Epithelial cell of esophagus (primary cell): ENCODE data around the gene PCNT.

Experiments used
- DNase-seq: peaks from one replicate; pipeline ENCODE4 v3.0.0; 2010; ENCODE audit warnings: low read depth
- H3K4me3 ChIP-seq: 2 replicates; pipeline ENCODE4 v1.5.1; 2011; ENCODE audit warnings: mild to moderate bottlenecking, low read length, control low read depth
- CTCF ChIP-seq: IDR thresholded peaks from 2 replicates; pipeline ENCODE4 v1.5.1; 2011; ENCODE audit warnings: low read depth, mild to moderate bottlenecking, low read length, control low read depth, inconsistent platforms; ENCODE audit not compliant: insufficient read depth; ENCODE audit errors: missing control alignments

The PCNT gene

GRCh38 chr21:46424039-46424591, 100.2 kb downstream of the PCNT start:
- TF ChIP-seq CTCF: no peak
- H3K4me3 ChIP-seq: no peak overlapping the region
- no peak for DNase-seq

- TF ChIP-seq CTCF: no peak
- DNase-seq: no peak
- H3K4me3 ChIP-seq: no peak overlapping the region
These were observed 100.7 kb downstream of the PCNT start for GRCh38 chr21:46424621-46425020.

DNA sequence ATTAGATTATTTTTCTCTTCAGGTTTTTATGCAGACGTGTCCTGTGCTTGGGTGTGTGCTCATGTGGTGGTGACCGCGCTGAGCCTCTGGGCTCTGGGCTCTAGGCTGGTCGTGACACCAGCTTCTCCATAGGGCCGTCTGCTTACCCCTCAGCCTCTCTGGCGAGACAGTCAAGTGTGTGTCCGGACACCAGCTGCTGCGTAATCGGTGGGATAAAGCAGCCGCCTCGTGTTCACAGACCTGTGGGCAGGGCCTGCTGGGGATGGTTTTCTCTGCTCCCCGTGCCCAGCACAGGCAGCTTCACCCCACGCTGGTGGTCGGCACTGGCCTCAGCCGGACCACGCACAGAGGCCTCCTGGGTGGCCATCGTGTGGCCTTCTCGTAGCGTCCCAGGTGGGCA, 101.1 kb downstream of the PCNT start:
- H3K4me3 ChIP-seq: no peak overlapping the region
- no peak for TF ChIP-seq CTCF
- DNase-seq: no peak

- no peak for DNase-seq
- H3K4me3 ChIP-seq: no peak overlapping the region
- TF ChIP-seq CTCF: no peak
These were observed 101.6 kb downstream of the PCNT start for GRCh38 chr21:46425571-46425970.

DNA sequence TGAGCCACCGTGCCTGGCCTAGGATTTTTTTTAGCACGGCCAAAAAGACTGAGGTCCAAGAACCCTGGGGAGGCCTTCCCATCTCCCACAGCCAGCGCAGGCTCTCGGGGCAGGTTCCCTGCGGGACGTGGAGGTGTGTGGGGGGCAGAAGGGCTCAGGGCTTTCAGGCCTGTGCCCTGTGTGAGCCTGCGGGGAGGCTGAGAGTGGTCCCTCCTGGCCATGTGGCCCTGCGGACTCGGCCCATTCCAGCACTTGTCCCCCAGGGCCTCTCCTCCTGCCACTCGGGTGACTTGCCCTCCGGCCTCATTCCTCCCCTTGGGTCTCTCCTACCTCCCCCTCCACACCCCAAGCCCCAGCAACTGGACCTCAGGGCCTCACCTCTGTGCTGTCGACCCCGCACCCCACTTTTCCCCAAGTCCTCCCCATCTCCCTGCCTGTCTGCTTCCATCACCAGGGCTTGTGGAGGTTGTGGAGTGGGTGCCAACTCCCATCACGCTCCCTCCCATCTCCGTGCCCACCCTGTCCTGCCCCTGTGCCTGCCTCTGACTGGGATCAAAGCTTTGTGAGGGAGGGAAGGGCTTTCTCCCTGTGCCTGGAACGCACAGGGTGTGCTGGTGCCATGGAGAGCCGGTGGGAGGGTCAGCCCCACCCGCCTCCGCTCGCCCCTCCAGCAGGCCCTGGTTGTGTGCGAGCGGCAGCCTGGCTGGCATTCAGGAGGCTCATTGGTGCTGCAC, 102.5 kb downstream of the PCNT start:
- no peak for TF ChIP-seq CTCF

GRCh38 chr21:46427516-46427915, 103.6 kb downstream of the PCNT start:
- DNase-seq: no peak
- no peak for TF ChIP-seq CTCF
- no peak overlapping the region for H3K4me3 ChIP-seq

More for the DNA sequence above, 102.5 kb downstream of the PCNT start:
- DNase-seq: no peak
- H3K4me3 ChIP-seq: no peak overlapping the region

DNA sequence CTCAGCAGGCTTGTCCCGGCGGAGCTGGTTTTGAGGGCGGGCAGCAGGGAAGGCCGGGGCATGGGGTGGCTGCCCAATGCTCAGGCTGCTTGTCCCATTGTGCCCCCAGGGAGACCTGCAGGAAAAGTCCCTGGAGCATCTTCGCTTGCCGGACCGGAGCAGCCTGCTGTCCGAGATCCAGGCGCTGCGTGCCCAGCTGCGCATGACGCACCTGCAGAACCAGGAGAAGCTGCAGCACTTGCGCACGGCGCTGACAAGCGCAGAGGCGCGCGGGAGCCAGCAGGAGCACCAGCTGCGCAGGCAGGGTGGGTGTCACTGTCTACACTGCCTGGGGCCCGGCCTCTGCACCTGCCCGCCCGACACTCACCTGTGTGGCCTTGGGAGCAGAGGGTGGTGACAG, 104.3 kb downstream of the PCNT start:
- no peak for DNase-seq
- TF ChIP-seq CTCF: no peak
- H3K4me3 ChIP-seq: no peak overlapping the region
